ENCODE data around the gene IPO5. TPM values are rescaled to one million over a fixed set of nuclear protein-coding genes. Genes with fewer than 3 reads are reported as not detected.
"Not testable (repeated sequence)": the region's sequence is repeated elsewhere in the genome, so short reads cannot be mapped to it uniquely, and the experiment has no call there.

IPO5 gene
- polyA plus RNA-seq, 3 donors, result 17.5 to 21.6 (median 20.7) TPM

GRCh38 chr13:98004107-98004506 is 50.6 kb downstream of the IPO5 start:
- intact Hi-C loops (cut with micrococcal nuclease), result no loop called here
- H3K4me1 Mint-ChIP-seq, result no peaks in the 10 kb centered on the region
- peaks cover 78 to 88% of the 10 kb centered on the region in 2 donors for H3K36me3 Mint-ChIP-seq
- Histone ChIP-seq H2AFZ (ENCODE audit: insufficient read depth, low read depth, low read length, poor library complexity, severe bottlenecking) (no peak overlapping the region), H3K4me2 (replicated peaks; ENCODE audit: extremely low read depth, low read length, poor library complexity, severe bottlenecking) (no peak overlapping the region), H3K79me2 (ENCODE audit: insufficient read depth, low read length) (no peaks in the 10 kb centered on the region), H3K9ac (ENCODE audit: insufficient read depth, low read length, poor library complexity, severe bottlenecking) (no peak overlapping the region), H4K20me1 (ENCODE audit: insufficient read depth, low read length) (no peaks in the 10 kb centered on the region), H3K27ac (ENCODE audit: low read depth in 1 of 2, low read length in 2 of 2) (no peak overlapping the region), H3K27me3 (ENCODE audit: control insufficient read depth in 2 of 2, insufficient read depth in 2 of 2, low read length in 2 of 2) (no peaks in the 10 kb centered on the region), H3K4me3 (replicated peaks in 1 of 3; ENCODE audit: low read depth in 2 of 3, low read length in 3 of 3) (no peak overlapping the region), H3K4me1 (ENCODE audit: control insufficient read depth in 1 of 2, insufficient read depth in 2 of 2, low read length in 2 of 2) (no peaks in the 10 kb centered on the region), H3K9me3 (replicated peaks in 1 of 2; ENCODE audit: control insufficient read depth in 1 of 2, insufficient read depth in 1 of 2, low read length in 2 of 2) (no peaks in the 10 kb centered on the region), H3K36me3 (replicated peaks in 1 of 2; ENCODE audit: control insufficient read depth in 1 of 2, insufficient read depth in 2 of 2, low read length in 2 of 2) (peaks cover 67 to 92% of the 10 kb centered on the region in 2 donors)
- H3K4me3 Mint-ChIP-seq, result no peak overlapping the region
- no peaks in the 10 kb centered on the region for H3K9me3 Mint-ChIP-seq
- peaks cover 0 to 2% (median 0%) of the 10 kb centered on the region in 3 donors for H3K27me3 Mint-ChIP-seq (ENCODE audit: low read depth in 3 of 3)
- H3K27ac Mint-ChIP-seq, result peak overlapping the region in 1 of 7 donors; percentile 66
- no peak for DNase-seq
- 100% methylated on average over 3 of the region's 3 CpGs for WGBS (ENCODE audit: insufficient coverage)
- TF ChIP-seq CTCF (IDR thresholded peaks at IDR 0.05), result no peak

GRCh38 chr13:98004997-98005396 is 51.5 kb downstream of the IPO5 start:
- H3K9me3 Mint-ChIP-seq; H3K79me2 ChIP-seq (ENCODE audit: insufficient read depth, low read length); H3K4me2 ChIP-seq (replicated peaks; ENCODE audit: extremely low read depth, low read length, poor library complexity, severe bottlenecking); H3K4me1 ChIP-seq (ENCODE audit: control insufficient read depth in 1 of 2, insufficient read depth in 2 of 2, low read length in 2 of 2); H3K27me3 Mint-ChIP-seq (ENCODE audit: low read depth in 3 of 3); H3K9me3 ChIP-seq (replicated peaks in 1 of 2; ENCODE audit: control insufficient read depth in 1 of 2, insufficient read depth in 1 of 2, low read length in 2 of 2); H3K27ac Mint-ChIP-seq; H3K27ac ChIP-seq (ENCODE audit: low read depth in 1 of 2, low read length in 2 of 2); H4K20me1 ChIP-seq (ENCODE audit: insufficient read depth, low read length); H3K4me3 ChIP-seq (replicated peaks in 1 of 3; ENCODE audit: low read depth in 2 of 3, low read length in 3 of 3); DNase-seq; H2AFZ ChIP-seq (ENCODE audit: insufficient read depth, low read depth, low read length, poor library complexity, severe bottlenecking); H3K4me1 Mint-ChIP-seq; H3K27me3 ChIP-seq (ENCODE audit: control insufficient read depth in 2 of 2, insufficient read depth in 2 of 2, low read length in 2 of 2); H3K4me3 Mint-ChIP-seq; H3K9ac ChIP-seq (ENCODE audit: insufficient read depth, low read length, poor library complexity, severe bottlenecking); intact Hi-C loops (cut with micrococcal nuclease): not testable (repeated sequence)
- peaks cover 76 to 93% of the 10 kb centered on the region in 2 donors for H3K36me3 ChIP-seq (replicated peaks in 1 of 2; ENCODE audit: control insufficient read depth in 1 of 2, insufficient read depth in 2 of 2, low read length in 2 of 2)
- peaks cover 79 to 92% of the 10 kb centered on the region in 2 donors for H3K36me3 Mint-ChIP-seq
- whole genome bisulfite sequencing (ENCODE audit: insufficient coverage), result 100% methylated on average over 3 of the region's 8 CpGs
